Measurements from ENCODE around the gene ZFP30.

The ZFP30 gene

GRCh38 chr19:37594982-37595382 lies 60.3 kb downstream of the ZFP30 start:
- H3K27me3 Mint-ChIP-seq (ENCODE audit: low read depth): no peaks in the 10 kb centered on the region
- H3K4me3 Mint-ChIP-seq: peak overlapping the region; percentile 93
- peak overlapping the region; percentile 91 for H3K27ac Mint-ChIP-seq
- peaks cover 15% of the 10 kb centered on the region for H3K36me3 Mint-ChIP-seq (ENCODE audit: low read depth)
- peaks cover 61% of the 10 kb centered on the region for H3K9me3 Mint-ChIP-seq
- peaks cover 19% of the 10 kb centered on the region for H3K4me1 Mint-ChIP-seq (ENCODE audit: low read depth)

GRCh38 chr19:37594304-37594981 lies 60.8 kb downstream of the ZFP30 start, which contains the start of the genes ZNF540 and ZNF571:
ZNF540 (plus strand) TSS chr19:37594876; CDS start chr19:37598448, 3,572 bp downstream.
ZNF571 (minus strand) TSS chr19:37594792; CDS start chr19:37586676, 8,116 bp downstream.
- H3K4me1 Mint-ChIP-seq (ENCODE audit: low read depth): peaks cover 19% of the 10 kb centered on the region
- peaks cover 15% of the 10 kb centered on the region for H3K36me3 Mint-ChIP-seq (ENCODE audit: low read depth)
- peak within 1 kb of the TSS; percentile 93 for H3K4me3 Mint-ChIP-seq
- peaks cover 62% of the 10 kb centered on the region for H3K9me3 Mint-ChIP-seq
- H3K27me3 Mint-ChIP-seq (ENCODE audit: low read depth): no peaks in the 10 kb centered on the region
- peak within 1 kb of the TSS; percentile 91 for H3K27ac Mint-ChIP-seq

GRCh38 chr19:37593996-37594303 lies 61.3 kb downstream of the ZFP30 start:
- H3K9me3 Mint-ChIP-seq: peaks cover 66% of the 10 kb centered on the region
- no peaks in the 10 kb centered on the region for H3K27me3 Mint-ChIP-seq (ENCODE audit: low read depth)
- peak overlapping the region; percentile 93 for H3K4me3 Mint-ChIP-seq
- peak overlapping the region; percentile 91 for H3K27ac Mint-ChIP-seq
- H3K4me1 Mint-ChIP-seq (ENCODE audit: low read depth): peaks cover 19% of the 10 kb centered on the region
- H3K36me3 Mint-ChIP-seq (ENCODE audit: low read depth): peaks cover 15% of the 10 kb centered on the region

GRCh38 chr19:37583340-37583739 lies 71.9 kb downstream of the ZFP30 start:
- peaks cover 33% of the 10 kb centered on the region for H3K9me3 Mint-ChIP-seq
- peaks cover 12% of the 10 kb centered on the region for H3K36me3 Mint-ChIP-seq (ENCODE audit: low read depth)
- no peaks in the 10 kb centered on the region for H3K27me3 Mint-ChIP-seq (ENCODE audit: low read depth)
- no peak overlapping the region for H3K4me3 Mint-ChIP-seq
- H3K4me1 Mint-ChIP-seq (ENCODE audit: low read depth): no peaks in the 10 kb centered on the region
- H3K27ac Mint-ChIP-seq: no peak overlapping the region

- Mint-ChIP-seq H3K4me1 (ENCODE audit: low read depth) (no peaks in the 10 kb centered on the region), H3K36me3 (ENCODE audit: low read depth) (peaks cover 18% of the 10 kb centered on the region), H3K9me3 (peaks cover 55% of the 10 kb centered on the region), H3K27ac (no peak overlapping the region), H3K4me3 (no peak overlapping the region), H3K27me3 (ENCODE audit: low read depth) (no peaks in the 10 kb centered on the region)
Measured at GRCh38 chr19:37572203-37572602, 83.1 kb downstream of the ZFP30 start.

- H3K9me3 Mint-ChIP-seq: peaks cover 74% of the 10 kb centered on the region
- H3K27me3 Mint-ChIP-seq (ENCODE audit: low read depth): no peaks in the 10 kb centered on the region
- peaks cover 29% of the 10 kb centered on the region for H3K36me3 Mint-ChIP-seq (ENCODE audit: low read depth)
- H3K4me3 Mint-ChIP-seq: no peak overlapping the region
- no peak overlapping the region for H3K27ac Mint-ChIP-seq
- H3K4me1 Mint-ChIP-seq (ENCODE audit: low read depth): no peaks in the 10 kb centered on the region
Measured at GRCh38 chr19:37565370-37565669, 89.9 kb downstream of the ZFP30 start.

GRCh38 chr19:37564624-37565369 lies 90.5 kb downstream of the ZFP30 start:
- Mint-ChIP-seq H3K4me1 (ENCODE audit: low read depth) (no peaks in the 10 kb centered on the region), H3K27me3 (ENCODE audit: low read depth) (no peaks in the 10 kb centered on the region), H3K9me3 (peaks cover 71% of the 10 kb centered on the region), H3K27ac (no peak overlapping the region), H3K36me3 (ENCODE audit: low read depth) (peaks cover 29% of the 10 kb centered on the region), H3K4me3 (no peak overlapping the region)

Data from T-helper 1 cell treated with Interleukin-12 subunit alpha and Interleukin-12 subunit beta and Interleukin-4 antibody, amounts not matched to agents 30 μg/mL and 1 μg/mL, for 36 hours (primary cell).